GM12892 (cell line): ENCODE results near the gene FGF22.

ENCODE experiments used
- POLR2A ChIP-seq: IDR thresholded peaks from 2 replicates; pipeline ENCODE4 v1.6.1; 2011; ENCODE audit warnings: low read depth, low read length, control low read depth
- POLR2AphosphoS5 ChIP-seq: IDR thresholded peaks from 2 replicates; pipeline ENCODE4 v1.6.1; 2011; ENCODE audit warnings: low read depth, low read length, control low read depth
- TAF1 ChIP-seq: IDR thresholded peaks from 2 replicates; pipeline ENCODE4 v1.6.1; 2011; ENCODE audit warnings: low read depth, mild to moderate bottlenecking, control low read depth, low read length, borderline replicate concordance

DNA sequence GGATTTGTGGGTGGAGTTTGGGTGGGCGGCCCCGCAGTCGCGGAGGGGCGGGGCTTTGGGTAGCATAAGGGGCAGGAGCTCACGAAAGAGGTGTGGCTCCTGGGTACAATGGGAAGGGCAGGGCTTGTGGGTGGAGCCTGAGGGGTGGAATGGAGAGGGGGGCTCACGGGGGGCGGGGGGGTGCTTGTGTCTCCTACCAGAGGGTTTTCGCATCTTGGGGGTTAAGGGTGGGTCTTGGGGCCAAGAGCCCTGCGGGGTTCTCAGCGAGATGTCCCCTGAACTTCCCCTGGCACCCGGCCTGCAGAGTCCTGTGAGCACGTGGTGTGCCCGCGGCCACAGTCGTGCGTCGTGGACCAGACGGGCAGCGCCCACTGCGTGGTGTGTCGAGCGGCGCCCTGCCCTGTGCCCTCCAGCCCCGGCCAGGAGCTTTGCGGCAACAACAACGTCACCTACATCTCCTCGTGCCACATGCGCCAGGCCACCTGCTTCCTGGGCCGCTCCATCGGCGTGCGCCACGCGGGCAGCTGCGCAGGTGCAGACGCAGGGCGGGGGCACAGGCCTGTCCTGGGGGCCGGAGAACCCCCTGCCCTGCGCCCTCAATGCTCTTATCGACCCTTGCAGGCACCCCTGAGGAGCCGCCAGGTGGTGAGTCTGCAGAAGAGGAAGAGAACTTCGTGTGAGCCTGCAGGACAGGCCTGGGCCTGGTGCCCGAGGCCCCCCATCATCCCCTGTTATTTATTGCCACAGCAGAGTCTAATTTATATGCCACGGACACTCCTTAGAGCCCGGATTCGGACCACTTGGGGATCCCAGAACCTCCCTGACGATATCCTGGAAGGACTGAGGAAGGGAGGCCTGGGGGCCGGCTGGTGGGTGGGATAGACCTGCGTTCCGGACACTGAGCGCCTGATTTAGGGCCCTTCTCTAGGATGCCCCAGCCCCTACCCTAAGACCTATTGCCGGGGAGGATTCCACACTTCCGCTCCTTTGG, 41.6 kb downstream of the FGF22 start:
- TF ChIP-seq TAF1 (no peak), POLR2A (no peak), POLR2AphosphoS5 (no peak)
